GM23338 (cell line): ENCODE measurements around the gene NIPA2. TPM values are rescaled to one million over a fixed set of nuclear protein-coding genes. Genes with fewer than 3 reads are reported as not detected.

ENCODE experiments used
- ATAC-seq: fragments of 200-7000 bp; cut with Tn5 transposase; 3 replicates; pipeline ENCODE4 v1.9.1; 2020
- DNase-seq: peaks from one replicate; pipeline ENCODE4 v3.0.0-alpha.2; 2015; ENCODE audit warnings: low spot score
- H2AFZ ChIP-seq: fragments of 200-600 bp; sonication (generic); 2 replicates; pipeline ENCODE4 v1.8.0; 2016; ENCODE audit warnings: antibody characterized with exemption, mild to moderate bottlenecking, moderate library complexity
- H3F3A ChIP-seq: fragments of 200-600 bp; sonication (generic); replicated peaks from 2 replicates; pipeline ENCODE4 v1.8.0; 2017; ENCODE audit warnings: antibody characterized with exemption, mixed run types, low read depth
- H3K27ac ChIP-seq: fragments of 200-600 bp; sonication (generic); 2 replicates; pipeline ENCODE4 v1.6.1; 2016; ENCODE audit warnings: low read depth
- H3K27me3 ChIP-seq: fragments of 200-600 bp; sonication (generic); 2 replicates; pipeline ENCODE4 v1.8.0; 2016; ENCODE audit warnings: mild to moderate bottlenecking, mixed run types, moderate library complexity; ENCODE audit not compliant: insufficient read depth
- H3K36me3 ChIP-seq: fragments of 200-600 bp; sonication (generic); 2 replicates; pipeline ENCODE4 v1.8.0; 2016; ENCODE audit warnings: mild to moderate bottlenecking; ENCODE audit not compliant: insufficient read depth
- H3K4me1 ChIP-seq: fragments of 200-600 bp; sonication (generic); 2 replicates; pipeline ENCODE4 v1.8.0; 2016; ENCODE audit warnings: mild to moderate bottlenecking, moderate library complexity; ENCODE audit not compliant: insufficient read depth
- H3K4me2 ChIP-seq: fragments of 200-600 bp; sonication (generic); 2 replicates; pipeline ENCODE4 v1.7.1; 2017; ENCODE audit warnings: mixed run types
- H3K4me3 ChIP-seq: fragments of 200-600 bp; sonication (generic); 2 replicates; pipeline ENCODE4 v1.6.1; 2016; ENCODE audit warnings: mixed run types
- H3K79me2 ChIP-seq: fragments of 200-600 bp; sonication (generic); replicated peaks from 2 replicates; pipeline ENCODE4 v1.8.0; 2017; ENCODE audit warnings: mild to moderate bottlenecking; ENCODE audit not compliant: insufficient read depth
- H3K9me2 ChIP-seq: fragments of 200-600 bp; sonication (generic); 2 replicates; pipeline ENCODE4 v1.8.0; 2017; ENCODE audit not compliant: insufficient read depth
- H4K20me1 ChIP-seq: fragments of 200-600 bp; sonication (generic); replicated peaks from 2 replicates; pipeline ENCODE4 v1.8.0; 2017; ENCODE audit warnings: mild to moderate bottlenecking; ENCODE audit not compliant: insufficient read depth
- H3K27ac Mint-ChIP-seq: 2 replicates; pipeline ENCODE4 v1.8.0; 2020; ENCODE audit warnings: inconsistent platforms, mild to moderate bottlenecking, moderate library complexity, mixed read lengths
- H3K27me3 Mint-ChIP-seq: 3 replicates; pipeline ENCODE4 v1.8.0; 2022; ENCODE audit warnings: low read depth, mild to moderate bottlenecking, moderate library complexity, mixed read lengths, inconsistent platforms; ENCODE audit not compliant: insufficient read depth, poor library complexity
- H3K36me3 Mint-ChIP-seq: 3 replicates; pipeline ENCODE4 v1.8.0; 2021; ENCODE audit warnings: low read depth, mild to moderate bottlenecking, inconsistent platforms, moderate library complexity, mixed read lengths
- H3K4me1 Mint-ChIP-seq: 3 replicates; pipeline ENCODE4 v1.8.0; 2020; ENCODE audit warnings: mild to moderate bottlenecking, inconsistent platforms, mixed read lengths
- H3K4me3 Mint-ChIP-seq: 3 replicates; pipeline ENCODE4 v1.8.0; 2021; ENCODE audit warnings: moderate library complexity, mild to moderate bottlenecking, inconsistent platforms, mixed read lengths
- H3K9me3 Mint-ChIP-seq: 3 replicates; pipeline ENCODE4 v1.8.0; 2020; ENCODE audit warnings: moderate library complexity, mild to moderate bottlenecking, inconsistent platforms, mixed read lengths
- CREB1 ChIP-seq: fragments of 250-450 bp; sonication (Bioruptor Pico); IDR thresholded peaks from 2 replicates; pipeline ENCODE4 v1.5.0; 2020; ENCODE audit warnings: low read depth, mild to moderate bottlenecking, moderate library complexity
- EZH2phosphoT487 ChIP-seq: fragments of 200-600 bp; sonication (generic); IDR thresholded peaks from one replicate; pipeline ENCODE4 v1.8.1; 2018; ENCODE audit warnings: antibody characterized with exemption; ENCODE audit not compliant: unreplicated experiment
- JUNB ChIP-seq: IDR thresholded peaks from one replicate; pipeline ENCODE4 v1.6.1; 2016; ENCODE audit warnings: antibody characterized with exemption; ENCODE audit not compliant: unreplicated experiment
- STAT1 ChIP-seq: IDR thresholded peaks from one replicate; pipeline ENCODE4 v1.6.1; 2016; ENCODE audit warnings: antibody characterized with exemption; ENCODE audit not compliant: unreplicated experiment
- ZNF114 ChIP-seq: fragments of 250-450 bp; sonication (Bioruptor Pico); IDR thresholded peaks from 2 replicates; pipeline ENCODE4 v1.5.0; 2020; ENCODE audit warnings: mild to moderate bottlenecking, moderate library complexity
- polyA plus RNA-seq: library from polyadenylated mRNA; unstranded; fragments of >200 nt; fragmentation: Nextera tagmentation; extraction: Ambion mirVana; gene quantifications from 2 replicates; pipeline ENCODE4 v1.2.1, GENCODE V29; 2016
- total RNA-seq: library from RNA; depleted of rRNA; stranded (reverse); fragments of >200 nt; shearing (Covaris generic); gene quantifications from 2 replicates; pipeline ENCODE4 v1.2.3, GENCODE V29; 2014
- TF ChIP-seq, protein P1 (sequence below): IDR thresholded peaks from one replicate; pipeline ENCODE4 v1.6.1; 2018; ENCODE audit warnings: antibody characterized with exemption; ENCODE audit not compliant: unreplicated experiment
- TF ChIP-seq, protein P2 (sequence below): fragments of 250-450 bp; sonication (Bioruptor Pico); IDR thresholded peaks from 2 replicates; pipeline ENCODE4 v1.5.0; 2020; ENCODE audit warnings: mild to moderate bottlenecking, moderate library complexity

Gene NIPA2
- total and polyA plus RNA-seq, 2 experiments from 2014 or later, result 35.0 to 105 TPM

DNA sequence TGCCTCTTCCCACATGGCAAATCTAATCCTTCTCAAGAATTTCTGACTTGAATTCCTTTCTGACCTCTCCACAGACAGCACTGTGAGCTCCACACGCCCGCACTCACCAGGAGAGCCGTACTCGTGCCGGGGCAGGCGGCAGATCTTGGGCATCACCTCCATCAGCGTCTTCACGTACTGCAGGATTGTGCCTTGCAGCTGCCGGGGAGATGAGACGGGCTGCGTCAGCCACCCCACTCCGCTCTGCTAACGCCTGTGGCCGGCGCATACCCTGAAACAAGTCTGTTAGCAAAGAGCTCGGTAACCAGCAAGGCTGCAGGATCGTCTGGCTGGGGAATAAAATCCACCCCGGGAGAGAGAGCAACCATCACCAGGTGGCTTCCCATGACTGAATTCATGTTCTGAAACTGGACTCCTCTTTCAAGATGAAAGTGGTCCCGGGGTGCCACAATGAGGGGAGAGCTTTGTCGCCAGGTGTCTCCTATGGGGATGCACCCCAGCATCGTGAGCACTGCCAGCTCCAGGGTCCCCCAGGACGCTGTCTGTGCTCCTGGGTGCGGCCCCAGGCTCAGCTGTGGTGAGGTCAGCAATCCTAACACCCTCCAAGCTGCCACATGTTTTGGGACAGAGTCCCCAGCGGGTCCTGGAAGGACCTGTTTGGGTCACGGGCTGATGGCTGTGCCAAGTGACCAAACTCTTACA is 43.4 kb downstream of the NIPA2 start (continued):
- TF ChIP-seq EZH2phosphoT487 (no peak), JUNB (no peak), STAT1 (no peak), CREB1 (no peak), ZNF114 (CRISPR knock-in tag) (no peak)
- TF ChIP-seq, protein P1, sequence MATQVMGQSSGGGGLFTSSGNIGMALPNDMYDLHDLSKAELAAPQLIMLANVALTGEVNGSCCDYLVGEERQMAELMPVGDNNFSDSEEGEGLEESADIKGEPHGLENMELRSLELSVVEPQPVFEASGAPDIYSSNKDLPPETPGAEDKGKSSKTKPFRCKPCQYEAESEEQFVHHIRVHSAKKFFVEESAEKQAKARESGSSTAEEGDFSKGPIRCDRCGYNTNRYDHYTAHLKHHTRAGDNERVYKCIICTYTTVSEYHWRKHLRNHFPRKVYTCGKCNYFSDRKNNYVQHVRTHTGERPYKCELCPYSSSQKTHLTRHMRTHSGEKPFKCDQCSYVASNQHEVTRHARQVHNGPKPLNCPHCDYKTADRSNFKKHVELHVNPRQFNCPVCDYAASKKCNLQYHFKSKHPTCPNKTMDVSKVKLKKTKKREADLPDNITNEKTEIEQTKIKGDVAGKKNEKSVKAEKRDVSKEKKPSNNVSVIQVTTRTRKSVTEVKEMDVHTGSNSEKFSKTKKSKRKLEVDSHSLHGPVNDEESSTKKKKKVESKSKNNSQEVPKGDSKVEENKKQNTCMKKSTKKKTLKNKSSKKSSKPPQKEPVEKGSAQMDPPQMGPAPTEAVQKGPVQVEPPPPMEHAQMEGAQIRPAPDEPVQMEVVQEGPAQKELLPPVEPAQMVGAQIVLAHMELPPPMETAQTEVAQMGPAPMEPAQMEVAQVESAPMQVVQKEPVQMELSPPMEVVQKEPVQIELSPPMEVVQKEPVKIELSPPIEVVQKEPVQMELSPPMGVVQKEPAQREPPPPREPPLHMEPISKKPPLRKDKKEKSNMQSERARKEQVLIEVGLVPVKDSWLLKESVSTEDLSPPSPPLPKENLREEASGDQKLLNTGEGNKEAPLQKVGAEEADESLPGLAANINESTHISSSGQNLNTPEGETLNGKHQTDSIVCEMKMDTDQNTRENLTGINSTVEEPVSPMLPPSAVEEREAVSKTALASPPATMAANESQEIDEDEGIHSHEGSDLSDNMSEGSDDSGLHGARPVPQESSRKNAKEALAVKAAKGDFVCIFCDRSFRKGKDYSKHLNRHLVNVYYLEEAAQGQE, result no peak

DNA sequence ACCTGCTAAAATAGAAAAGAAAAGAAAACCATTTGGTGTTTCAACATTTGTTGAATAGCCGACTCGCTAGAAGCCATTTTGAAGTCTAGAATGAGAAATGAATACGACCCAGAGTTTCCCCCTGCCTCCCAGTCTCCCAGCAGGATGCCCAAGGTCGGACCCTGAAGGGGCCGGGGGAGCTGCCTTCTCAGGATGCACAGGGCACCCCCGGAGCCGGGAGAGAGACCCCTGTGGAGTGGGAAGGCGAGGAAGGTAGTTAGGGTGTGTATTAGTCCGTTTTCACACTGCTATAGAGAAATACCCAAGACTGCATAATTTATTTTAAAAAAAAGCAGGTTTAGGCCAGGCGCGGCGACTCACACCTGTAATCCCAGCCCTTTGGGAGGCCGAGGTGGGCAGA is 44.7 kb downstream of the NIPA2 start:
- Histone ChIP-seq H3K36me3 (no peaks in the 10 kb centered on the region), H3K4me2 (no peak overlapping the region), H3K27ac (no peak overlapping the region), H3K9me2 (no peaks in the 10 kb centered on the region), H3F3A (no peaks in the 10 kb centered on the region), H4K20me1 (no peaks in the 10 kb centered on the region), H3K4me3 (no peak overlapping the region), H3K4me1 (no peaks in the 10 kb centered on the region; the same call in 1 of the 2 replicates), H3K27me3 (no peaks in the 10 kb centered on the region), H3K79me2 (no peaks in the 10 kb centered on the region), H2AFZ (no peak overlapping the region)
- ATAC-seq, result no peak
- Mint-ChIP-seq H3K4me3 (no peak overlapping the region), H3K27ac (no peak overlapping the region), H3K4me1 (peaks cover 10% of the 10 kb centered on the region), H3K36me3 (peaks cover 36% of the 10 kb centered on the region), H3K27me3 (peaks cover 6% of the 10 kb centered on the region), H3K9me3 (no peaks in the 10 kb centered on the region; the same call in 2 of the 3 replicates)
- TF ChIP-seq ZNF114 (CRISPR knock-in tag), result no peak
- TF ChIP-seq, protein P2, sequence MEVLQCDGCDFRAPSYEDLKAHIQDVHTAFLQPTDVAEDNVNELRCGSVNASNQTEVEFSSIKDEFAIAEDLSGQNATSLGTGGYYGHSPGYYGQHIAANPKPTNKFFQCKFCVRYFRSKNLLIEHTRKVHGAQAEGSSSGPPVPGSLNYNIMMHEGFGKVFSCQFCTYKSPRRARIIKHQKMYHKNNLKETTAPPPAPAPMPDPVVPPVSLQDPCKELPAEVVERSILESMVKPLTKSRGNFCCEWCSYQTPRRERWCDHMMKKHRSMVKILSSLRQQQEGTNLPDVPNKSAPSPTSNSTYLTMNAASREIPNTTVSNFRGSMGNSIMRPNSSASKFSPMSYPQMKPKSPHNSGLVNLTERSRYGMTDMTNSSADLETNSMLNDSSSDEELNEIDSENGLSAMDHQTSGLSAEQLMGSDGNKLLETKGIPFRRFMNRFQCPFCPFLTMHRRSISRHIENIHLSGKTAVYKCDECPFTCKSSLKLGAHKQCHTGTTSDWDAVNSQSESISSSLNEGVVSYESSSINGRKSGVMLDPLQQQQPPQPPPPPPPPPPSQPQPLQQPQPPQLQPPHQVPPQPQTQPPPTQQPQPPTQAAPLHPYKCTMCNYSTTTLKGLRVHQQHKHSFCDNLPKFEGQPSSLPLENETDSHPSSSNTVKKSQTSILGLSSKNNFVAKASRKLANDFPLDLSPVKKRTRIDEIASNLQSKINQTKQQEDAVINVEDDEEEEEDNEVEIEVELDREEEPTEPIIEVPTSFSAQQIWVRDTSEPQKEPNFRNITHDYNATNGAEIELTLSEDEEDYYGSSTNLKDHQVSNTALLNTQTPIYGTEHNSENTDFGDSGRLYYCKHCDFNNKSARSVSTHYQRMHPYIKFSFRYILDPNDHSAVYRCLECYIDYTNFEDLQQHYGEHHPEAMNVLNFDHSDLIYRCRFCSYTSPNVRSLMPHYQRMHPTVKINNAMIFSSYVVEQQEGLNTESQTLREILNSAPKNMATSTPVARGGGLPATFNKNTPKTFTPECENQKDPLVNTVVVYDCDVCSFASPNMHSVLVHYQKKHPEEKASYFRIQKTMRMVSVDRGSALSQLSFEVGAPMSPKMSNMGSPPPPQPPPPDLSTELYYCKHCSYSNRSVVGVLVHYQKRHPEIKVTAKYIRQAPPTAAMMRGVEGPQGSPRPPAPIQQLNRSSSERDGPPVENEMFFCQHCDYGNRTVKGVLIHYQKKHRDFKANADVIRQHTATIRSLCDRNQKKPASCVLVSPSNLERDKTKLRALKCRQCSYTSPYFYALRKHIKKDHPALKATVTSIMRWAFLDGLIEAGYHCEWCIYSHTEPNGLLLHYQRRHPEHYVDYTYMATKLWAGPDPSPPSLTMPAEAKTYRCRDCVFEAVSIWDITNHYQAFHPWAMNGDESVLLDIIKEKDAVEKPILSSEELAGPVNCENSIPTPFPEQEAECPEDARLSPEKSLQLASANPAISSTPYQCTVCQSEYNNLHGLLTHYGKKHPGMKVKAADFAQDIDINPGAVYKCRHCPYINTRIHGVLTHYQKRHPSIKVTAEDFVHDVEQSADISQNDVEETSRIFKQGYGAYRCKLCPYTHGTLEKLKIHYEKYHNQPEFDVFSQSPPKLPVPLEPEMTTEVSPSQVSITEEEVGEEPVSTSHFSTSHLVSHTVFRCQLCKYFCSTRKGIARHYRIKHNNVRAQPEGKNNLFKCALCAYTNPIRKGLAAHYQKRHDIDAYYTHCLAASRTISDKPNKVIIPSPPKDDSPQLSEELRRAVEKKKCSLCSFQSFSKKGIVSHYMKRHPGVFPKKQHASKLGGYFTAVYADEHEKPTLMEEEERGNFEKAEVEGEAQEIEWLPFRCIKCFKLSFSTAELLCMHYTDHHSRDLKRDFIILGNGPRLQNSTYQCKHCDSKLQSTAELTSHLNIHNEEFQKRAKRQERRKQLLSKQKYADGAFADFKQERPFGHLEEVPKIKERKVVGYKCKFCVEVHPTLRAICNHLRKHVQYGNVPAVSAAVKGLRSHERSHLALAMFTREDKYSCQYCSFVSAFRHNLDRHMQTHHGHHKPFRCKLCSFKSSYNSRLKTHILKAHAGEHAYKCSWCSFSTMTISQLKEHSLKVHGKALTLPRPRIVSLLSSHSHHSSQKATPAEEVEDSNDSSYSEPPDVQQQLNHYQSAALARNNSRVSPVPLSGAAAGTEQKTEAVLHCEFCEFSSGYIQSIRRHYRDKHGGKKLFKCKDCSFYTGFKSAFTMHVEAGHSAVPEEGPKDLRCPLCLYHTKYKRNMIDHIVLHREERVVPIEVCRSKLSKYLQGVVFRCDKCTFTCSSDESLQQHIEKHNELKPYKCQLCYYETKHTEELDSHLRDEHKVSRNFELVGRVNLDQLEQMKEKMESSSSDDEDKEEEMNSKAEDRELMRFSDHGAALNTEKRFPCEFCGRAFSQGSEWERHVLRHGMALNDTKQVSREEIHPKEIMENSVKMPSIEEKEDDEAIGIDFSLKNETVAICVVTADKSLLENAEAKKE (CRISPR knock-in tag), result no peak
- no peak for TF ChIP-seq STAT1
- TF ChIP-seq EZH2phosphoT487, result no peak
- DNase-seq, result no peak
